Measurements from ENCODE around the gene AXDND1. TPM values are rescaled to one million over a fixed set of nuclear protein-coding genes. Genes with fewer than 3 reads are reported as not detected.
"Not testable (repeated sequence)": the region's sequence is repeated elsewhere in the genome, so short reads cannot be mapped to it uniquely, and the experiment has no call there.

Gene AXDND1
- total RNA-seq, 1 experiment from 2014 or later: not detected

DNA sequence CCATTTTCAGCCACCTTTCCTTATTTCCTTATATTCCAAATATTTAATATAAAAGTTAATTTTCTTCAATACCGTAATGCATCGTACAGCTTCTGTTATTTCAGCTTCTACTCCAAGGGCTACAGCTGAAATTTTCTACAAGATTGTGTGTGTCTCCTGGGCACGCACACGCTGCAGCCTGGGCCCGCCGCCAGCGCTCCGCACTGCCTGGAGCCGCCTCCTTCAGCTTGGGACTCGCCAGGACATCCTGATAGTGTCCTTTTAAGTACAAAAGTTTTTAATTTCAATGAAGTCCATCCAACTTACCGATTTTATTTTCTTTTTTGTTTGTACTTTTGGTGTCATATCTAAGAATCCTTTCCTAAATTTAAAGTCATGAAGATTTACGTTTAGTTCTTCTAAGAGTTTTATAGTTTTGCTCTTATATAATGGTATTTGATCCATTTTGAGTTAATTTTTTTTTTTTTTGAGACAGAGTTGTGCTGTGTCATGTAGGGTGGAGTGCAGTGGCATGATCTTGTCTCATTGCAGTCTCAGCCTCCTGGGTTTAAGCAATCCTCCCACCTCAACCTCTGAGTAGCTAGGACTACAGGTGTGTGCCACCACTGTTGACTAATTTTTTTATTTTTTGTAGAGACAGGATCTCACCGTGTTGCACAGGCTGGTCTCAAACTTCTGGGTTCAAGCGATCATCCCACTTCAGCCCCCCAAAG lies 82.8 kb downstream of the AXDND1 start:
- no peak for DNase-seq (ENCODE audit: extremely low read depth, low read depth)

DNA sequence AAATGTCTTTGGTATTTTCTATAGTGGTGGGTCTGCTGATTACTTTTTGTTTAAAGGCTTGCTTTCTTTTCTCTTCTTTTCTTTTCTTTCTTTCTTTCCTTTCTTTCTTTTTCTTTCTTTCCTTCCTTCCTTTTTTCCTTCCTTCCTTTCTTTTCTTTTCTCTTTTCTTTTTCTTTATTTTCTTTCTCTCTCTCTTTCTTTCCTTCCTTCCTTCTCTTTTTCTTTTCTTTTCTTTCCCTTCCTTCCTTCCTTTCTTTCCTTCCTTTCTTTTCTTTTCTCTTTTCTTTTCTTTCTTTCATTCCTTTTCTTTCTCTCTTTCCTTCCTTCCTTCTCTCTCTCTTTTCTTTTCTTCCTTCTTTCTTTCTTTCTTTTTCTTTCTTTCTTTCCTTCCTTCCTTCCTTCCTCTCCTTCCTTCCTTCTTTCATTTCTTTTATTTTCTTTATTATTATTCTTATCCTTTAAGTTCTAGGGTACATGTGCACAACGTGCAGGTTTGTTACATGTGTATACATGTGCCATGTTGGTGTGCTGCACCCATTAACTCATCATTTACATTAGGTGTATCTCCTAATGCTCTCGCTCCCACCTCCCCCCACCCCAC lies 93.9 kb downstream of the AXDND1 start:
- DNase-seq (ENCODE audit: extremely low read depth, low read depth): not testable (repeated sequence)

DNA sequence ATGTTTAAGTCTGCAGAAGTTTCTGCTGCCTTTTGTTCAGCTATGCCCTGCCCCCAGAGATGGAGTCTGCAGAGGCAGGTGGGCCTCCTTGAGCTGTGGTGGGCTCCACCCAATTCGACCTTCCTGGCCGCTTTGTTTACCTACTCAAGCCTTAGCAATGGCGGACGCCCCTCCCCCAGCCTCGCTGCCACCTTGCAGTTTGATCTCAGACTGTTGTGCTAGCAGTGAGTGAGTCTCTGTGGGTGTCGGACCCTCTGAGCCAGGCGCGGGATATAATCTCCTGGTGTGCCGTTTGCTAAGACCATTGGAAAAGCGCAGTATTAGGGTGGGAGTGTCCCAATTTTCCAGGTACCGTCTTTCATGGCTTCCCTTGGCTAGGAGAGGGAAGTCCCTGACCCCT lies 99.9 kb downstream of the AXDND1 start:
- not testable (repeated sequence) for DNase-seq (ENCODE audit: extremely low read depth, low read depth)

DNA sequence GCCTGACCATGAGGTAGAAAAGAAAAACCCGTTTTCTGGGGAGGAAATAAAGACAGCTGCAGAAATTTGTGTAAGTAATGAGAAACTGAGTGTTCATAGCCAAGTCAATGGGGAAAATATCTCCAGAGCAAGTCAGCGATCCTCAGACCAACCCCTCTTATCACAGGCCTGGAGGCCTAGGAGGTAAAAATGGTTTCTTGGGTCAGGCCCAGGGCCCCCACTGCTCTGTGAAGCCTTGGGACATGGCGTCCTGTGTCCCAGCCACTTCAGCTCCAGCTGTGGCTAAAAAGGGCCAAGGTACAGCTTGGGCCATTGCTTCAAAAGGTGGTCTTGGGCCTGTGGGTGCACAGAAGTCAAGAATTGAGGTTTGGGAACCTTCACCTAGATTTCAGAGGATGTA lies 108.9 kb downstream of the AXDND1 start:
- no peak for DNase-seq (ENCODE audit: extremely low read depth, low read depth)

DNA sequence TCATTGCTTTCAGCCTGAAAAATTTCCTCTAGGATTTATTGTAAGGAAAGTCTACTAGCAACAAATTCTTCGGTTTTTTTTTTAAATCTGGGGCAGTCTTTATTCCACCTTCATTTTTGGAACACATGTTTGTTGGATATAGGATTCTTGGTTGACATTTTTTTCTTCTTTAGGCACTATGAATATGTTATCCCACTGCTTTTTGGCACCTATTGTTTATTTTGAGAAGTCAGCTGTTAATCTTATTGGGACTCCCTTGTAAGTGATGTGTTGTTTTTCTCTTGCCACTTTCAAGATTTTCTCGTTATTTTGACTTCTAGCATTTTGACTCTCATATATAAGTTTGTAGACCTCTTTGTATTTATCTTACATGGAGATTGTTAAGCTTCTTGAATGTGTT lies 110.7 kb downstream of the AXDND1 start:
- DNase-seq (ENCODE audit: extremely low read depth, low read depth): no peak

DNA sequence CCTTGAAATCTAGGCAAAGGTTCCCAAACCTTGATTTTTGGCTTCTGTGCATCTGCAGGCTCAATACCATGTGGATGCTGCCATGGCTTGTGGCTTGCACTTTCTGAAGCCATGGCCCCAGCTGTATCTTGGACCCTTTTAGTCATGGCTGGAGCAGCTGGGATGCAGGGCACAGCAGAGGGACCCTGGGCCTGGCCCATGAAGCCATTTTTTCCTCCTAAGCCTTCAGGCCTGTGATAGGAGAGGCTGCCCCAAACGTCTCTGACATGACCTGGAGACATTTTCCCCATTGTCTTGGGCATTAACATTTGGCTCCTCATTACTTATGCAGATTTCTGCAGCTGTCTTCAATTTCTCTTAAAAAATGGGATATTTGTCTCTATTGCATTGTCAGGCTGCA lies 112.6 kb downstream of the AXDND1 start:
- DNase-seq (ENCODE audit: extremely low read depth, low read depth): no peak

DNA sequence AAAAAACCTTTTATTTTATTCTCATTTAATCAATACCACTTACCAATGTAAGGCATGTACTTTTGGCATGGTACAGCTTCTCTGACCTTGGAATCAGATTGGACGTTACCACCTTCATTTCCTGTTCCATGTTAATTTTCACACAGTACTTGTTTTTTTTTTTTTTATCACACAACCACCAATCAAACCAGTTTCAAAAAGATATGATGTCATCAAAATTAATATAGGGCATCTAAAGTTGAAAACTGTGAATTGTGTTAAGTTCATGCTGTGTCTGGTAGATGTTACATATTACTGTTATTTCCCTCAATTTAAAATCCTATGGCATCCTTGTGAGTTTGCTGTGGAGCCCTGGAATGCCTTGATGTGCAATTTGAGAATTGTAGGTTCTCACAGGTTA lies 124.8 kb downstream of the AXDND1 start:
- DNase-seq (ENCODE audit: extremely low read depth, low read depth): no peak

DNA sequence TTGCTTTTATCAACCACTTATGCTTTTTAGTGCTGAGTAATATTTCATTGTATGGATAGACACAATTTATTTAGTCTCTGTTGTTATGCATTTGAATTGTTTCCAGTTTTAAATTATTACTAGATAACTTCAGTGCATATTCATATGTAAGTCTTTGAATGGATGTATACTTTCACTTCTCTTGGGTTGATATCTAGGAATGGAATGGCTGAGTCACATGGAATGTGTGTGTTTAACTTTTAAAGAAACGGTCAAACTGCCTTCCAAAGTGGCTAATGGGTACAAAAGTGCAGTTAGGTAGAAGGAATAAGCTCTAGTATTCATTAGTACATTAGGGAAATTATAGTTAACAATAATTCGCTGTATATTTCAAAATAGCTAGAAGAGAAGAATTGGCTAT lies 127.6 kb downstream of the AXDND1 start:
- DNase-seq (ENCODE audit: extremely low read depth, low read depth): no peak

DNA sequence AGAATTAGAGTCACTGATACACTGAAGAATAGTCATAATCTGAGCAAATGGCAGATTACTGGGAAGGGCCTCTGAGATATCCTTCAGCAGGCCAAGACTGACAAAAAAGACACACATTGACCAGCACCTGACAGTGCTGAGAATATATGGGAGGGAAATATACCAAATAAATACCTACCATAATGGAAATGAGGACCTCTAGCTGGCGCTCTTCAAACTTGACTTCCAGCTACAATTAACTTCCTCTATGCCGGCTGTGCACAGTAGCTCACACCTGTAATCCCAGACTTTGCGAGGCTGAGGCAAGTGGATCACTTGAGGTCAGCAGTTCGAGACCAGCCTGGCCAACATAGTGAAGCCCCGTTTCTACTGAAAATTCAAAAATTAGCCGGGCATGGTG lies 140.4 kb downstream of the AXDND1 start:
- DNase-seq (ENCODE audit: extremely low read depth, low read depth): no peak

DNA sequence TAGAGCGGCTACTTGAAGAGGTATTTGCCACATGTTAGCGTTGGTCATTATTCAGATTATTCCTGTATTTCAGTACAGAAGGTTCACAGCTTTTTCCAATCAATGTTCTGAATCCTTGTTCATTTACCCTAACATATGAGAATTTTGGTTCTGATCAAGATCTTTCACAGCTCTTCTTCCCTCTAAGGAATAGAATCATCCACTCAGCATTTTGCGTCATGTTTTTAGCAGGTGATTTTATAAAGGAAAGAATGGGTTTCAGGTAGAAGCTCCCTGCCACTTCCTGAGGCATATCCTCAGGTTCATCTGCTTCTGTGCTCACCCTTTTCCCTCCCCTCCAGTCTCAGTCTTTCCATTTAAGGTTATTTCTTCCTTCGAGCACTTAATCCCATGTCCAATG lies 143.6 kb downstream of the AXDND1 start:
- no peak for DNase-seq (ENCODE audit: extremely low read depth, low read depth)

DNA sequence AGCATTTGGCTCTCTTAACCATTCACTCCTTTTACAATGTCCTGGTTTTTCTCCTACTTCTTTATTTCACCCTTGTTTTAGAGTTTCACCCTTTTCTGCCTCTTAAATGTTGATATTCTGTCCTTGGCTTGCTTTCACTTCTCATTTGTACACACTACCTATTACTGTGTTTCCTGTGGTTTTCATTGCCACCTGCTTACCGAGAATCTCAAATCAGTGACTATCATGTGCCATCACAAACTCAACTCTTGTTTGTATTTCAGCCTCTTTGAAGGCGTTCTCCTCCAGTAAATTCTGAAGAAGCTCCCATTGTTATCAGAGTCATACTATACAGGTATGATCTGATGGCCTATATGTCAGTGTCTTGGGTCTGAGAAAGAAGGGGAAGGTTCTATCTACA lies 144.3 kb downstream of the AXDND1 start:
- no peak for DNase-seq (ENCODE audit: extremely low read depth, low read depth)

DNA sequence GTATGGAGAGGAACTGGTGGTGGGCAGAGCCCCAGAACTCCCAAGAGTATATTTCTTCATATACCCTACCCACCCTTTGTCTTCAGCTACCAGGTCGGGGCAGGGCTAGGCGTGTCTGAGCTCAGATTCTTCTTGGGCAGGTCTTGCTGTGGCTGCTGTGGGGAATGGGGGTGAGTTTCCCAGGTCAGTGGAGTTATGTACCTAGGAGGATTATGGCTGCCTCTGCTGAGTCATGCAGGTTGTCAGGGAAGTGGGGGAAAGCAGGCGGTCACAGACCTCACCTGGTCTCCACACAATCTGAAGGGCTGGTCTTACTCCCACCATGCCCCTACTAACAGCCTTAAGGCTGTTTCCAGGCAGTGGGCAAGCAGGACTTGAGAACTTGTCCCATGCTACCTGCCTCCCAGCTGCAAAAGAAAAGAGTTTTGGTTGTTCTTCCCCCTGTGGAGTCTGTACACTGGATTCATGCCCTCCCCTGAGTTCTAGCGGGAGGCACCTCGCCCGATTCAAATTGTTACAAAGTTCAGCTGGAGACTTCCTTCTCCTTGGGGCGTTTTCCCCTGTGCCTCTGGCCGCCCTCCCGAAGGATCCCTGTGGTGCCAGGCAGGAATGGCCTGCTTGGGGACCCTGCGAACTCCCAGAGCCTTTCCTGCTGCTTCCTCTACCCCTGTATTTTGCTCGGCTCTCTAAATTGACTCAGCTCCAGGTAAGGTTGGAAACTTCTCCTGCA lies 151.4 kb downstream of the AXDND1 start:
- no peak for DNase-seq (ENCODE audit: extremely low read depth, low read depth)

DNA sequence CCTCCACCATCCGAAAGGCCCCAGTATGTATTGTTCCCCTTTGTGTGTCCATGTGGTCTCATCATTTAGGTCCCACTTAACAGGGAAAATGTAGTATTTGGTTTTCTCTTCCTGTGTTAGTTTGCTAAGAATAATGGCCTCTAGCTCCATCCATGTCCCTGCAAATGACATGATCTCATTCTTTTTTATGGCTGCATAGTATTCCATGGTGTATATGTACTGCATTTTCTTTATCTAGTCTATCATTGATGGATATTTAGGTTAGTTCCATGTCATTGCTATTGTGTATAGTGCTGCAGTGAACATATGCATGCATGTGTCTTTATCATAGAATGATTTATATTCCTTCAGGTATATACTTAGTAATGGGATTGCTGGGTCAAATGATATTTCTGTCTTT lies 152.8 kb downstream of the AXDND1 start:
- not testable (repeated sequence) for DNase-seq (ENCODE audit: extremely low read depth, low read depth)

DNA sequence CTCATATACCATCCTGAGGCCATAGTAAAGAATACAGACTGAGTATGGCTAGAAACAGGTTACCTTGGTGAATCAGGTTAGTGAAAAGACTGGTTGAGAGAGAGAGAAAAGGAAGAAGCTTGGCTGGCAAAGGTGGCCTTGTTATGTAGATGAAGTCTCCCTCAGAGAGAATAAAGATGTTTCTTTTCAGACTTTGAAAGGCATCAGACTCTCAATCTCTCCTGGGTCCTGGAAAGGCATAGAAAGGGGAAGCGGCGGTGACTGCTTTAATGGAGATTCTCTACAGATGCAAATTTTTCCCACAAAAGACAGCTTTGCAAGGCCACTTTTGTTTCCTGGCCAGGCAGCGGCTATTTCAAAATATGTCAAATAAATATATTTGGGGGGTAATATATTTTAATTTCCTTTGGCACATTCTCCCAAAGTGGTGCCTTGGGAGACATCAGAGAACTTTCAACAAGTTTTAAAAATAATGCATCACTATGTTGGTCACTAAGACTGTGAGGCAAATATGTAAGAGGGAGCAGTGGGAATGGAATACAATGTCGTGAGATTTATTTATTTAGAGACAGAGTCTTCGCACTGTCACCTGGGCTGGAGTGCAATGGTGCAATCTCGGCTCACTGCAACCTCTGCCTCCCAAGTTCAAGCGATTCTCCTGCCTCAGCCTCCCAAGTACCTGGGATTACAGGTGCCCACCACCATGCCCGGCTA lies 163.9 kb downstream of the AXDND1 start:
- DNase-seq (ENCODE audit: extremely low read depth, low read depth): no peak

DNA sequence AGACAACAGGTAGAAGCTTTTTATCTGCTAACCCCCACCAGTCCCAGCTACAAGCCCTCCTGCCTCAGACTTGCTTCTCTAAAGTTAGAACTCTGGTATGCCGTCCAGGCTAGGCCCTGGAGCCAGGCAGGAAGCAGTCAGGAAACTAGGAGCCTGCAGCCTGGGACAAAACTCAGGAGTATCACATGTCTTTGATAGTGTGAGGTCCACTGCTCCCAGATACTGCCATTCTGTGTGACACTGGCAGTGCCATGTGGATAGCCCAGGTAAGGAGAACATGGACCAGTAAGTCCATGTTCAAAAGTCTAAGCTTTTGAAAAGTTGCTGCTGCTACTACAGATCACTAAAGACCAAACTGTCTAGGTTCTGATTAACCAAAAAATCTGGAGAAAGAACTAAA lies 164.6 kb downstream of the AXDND1 start:
- DNase-seq (ENCODE audit: extremely low read depth, low read depth): no peak

DNA sequence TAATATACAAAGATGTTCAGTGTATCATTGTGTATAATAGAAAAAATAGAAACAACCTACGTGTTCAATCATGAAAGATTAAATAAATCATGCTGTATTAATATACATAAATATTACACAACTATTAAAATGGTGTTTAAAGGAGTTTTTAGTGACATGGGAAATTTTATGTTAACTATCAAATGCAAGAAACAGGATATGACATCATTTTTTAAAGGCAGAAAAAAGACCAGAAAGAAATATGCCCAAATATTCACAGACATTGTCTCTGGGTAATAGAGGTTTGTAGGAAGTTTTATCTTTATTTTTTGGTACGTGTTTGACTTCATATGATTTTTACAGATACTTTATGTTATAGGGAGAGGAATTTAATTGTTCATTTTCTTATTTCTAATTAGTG lies 176.0 kb downstream of the AXDND1 start:
- no peak for DNase-seq (ENCODE audit: extremely low read depth, low read depth)

DNA sequence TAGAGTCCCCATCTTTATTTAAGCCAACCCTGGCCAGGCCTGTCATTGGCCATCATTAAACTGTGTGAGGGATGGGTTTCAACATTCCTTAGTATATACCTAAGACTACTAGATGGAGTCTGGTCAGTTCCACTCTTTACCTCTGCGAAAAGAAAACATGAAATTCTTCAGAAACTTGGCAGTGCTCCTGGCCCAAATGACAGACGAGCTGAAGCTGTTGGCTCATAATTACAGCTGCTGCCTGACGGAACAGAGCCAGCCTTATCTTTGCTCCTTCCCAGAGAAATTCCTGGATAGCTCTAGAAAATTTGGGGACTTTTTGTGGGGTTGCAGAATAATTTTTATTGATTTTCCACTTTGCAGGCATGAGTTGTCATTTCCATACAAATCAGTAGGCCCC lies 179.6 kb downstream of the AXDND1 start:
- DNase-seq (ENCODE audit: extremely low read depth, low read depth): no peak

DNA sequence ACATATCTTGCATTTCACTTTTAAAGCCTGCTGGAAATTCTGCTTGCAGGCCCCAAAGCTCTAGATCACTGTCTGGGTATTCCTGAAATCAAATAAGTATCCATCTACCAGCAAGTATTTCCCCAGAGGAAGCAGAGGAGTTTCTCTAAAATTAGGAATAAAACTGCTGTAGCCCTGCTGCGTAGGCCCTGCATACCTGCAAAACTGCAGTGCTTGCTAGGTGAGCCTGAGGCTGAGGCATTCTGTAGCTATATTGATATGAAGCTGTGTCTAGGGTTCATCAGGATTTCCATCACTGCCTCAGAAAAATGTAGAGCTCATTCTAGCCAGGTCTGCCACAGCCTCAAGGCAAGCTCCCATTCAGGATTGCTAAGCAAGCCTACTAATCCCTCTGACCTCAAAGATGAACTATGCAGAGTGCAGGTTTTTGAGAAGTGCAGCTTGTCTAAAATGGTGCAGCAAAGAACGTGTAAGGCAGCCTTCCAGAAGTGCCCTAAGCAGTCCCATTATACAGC lies 181.3 kb downstream of the AXDND1 start:
- no peak for DNase-seq (ENCODE audit: extremely low read depth, low read depth)

DNA sequence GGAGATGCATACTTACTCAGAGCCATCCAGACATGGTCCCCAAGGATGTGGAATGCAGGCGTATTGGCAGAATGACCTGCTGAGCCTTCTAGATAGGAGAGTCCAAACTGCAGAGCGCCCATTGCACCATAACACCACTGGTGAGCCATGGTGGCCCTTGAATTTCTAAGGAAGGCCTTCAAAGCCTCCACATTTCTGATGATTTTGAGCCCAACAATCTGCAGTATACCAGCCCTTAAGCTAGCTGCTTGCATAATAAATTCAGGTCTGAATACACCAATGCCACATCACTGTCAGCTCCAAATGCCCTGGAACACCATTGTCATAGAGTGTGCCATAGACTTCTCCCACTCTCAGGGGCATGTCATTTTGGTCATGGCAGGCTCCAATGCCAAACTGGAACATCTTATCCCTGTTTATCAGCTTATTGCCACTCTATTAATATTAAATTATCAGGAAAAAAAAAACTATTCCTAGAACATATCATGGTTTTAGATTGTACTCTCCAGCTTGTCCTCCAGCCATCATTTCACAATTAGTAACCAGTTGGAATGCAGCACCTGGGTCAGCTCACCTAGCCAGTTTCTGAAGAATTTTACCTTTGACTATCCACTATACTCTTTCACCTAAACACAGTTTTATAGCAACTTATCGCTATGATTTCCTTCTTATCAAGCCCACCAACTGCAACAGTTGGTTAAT lies 183.0 kb downstream of the AXDND1 start:
- DNase-seq (ENCODE audit: extremely low read depth, low read depth): no peak

DNA sequence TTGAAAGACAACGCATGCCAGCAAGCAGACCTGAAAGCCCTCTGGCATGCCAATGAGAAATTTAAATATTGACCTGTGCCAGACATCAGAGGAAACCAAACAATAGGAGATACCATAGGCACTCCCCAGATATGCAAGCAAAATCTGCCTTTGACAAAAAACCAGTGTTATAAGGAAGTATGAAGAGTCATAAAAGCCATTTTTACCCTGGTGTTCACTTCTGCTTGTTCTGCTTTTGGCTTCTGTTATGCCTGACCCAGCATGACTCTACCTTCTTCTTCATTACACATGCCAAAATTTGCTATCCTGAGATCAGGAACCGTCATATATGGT lies 183.6 kb downstream of the AXDND1 start:
- DNase-seq (ENCODE audit: extremely low read depth, low read depth): no peak

All from NCI-H460 (cell line).